Measurements from ENCODE around the gene LIMCH1.

DNA sequence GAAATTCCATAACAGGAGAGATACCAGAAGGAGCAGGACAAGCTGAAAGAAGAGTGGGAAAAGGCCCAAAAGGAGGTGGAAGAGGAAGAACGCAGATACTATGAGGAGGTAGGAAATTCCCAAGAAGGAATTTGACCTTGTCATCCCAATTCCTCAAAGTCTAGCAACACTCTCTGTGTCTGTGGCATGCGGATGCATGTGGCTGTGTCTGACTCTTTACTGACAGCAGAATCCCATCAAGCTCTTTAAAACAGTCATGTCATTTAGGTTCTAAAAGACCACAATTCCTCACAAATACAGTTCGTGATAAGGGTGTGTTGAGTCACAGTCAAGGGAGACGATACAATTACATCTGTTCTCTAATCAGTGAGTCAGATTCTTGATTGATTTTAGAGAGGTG, 142.0 kb downstream of the LIMCH1 start:
- TF ChIP-seq, protein P1, sequence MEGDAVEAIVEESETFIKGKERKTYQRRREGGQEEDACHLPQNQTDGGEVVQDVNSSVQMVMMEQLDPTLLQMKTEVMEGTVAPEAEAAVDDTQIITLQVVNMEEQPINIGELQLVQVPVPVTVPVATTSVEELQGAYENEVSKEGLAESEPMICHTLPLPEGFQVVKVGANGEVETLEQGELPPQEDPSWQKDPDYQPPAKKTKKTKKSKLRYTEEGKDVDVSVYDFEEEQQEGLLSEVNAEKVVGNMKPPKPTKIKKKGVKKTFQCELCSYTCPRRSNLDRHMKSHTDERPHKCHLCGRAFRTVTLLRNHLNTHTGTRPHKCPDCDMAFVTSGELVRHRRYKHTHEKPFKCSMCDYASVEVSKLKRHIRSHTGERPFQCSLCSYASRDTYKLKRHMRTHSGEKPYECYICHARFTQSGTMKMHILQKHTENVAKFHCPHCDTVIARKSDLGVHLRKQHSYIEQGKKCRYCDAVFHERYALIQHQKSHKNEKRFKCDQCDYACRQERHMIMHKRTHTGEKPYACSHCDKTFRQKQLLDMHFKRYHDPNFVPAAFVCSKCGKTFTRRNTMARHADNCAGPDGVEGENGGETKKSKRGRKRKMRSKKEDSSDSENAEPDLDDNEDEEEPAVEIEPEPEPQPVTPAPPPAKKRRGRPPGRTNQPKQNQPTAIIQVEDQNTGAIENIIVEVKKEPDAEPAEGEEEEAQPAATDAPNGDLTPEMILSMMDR (IDR thresholded peaks at IDR 0.05), result no peak
- TF ChIP-seq POLR2A (IDR thresholded peaks at IDR 0.05), result no peak

All from adrenal gland (tissue), 5 donors.